Activated CD8-positive, alpha-beta T cell treated with anti-CD3 and anti-CD28 coated beads for 36 hours (primary cell): Measurements from ENCODE around the gene MYORG. TPM values are rescaled to one million over a fixed set of nuclear protein-coding genes. Genes with fewer than 3 reads are reported as not detected.
A peak's percentile ranks its signal among the peaks of the same experiment; 100 is the strongest.

Experiments
- ATAC-seq: fragments of 200-7000 bp; cut with Tn5 transposase; one replicate; pipeline ENCODE4 v1.10.0; 2021; ENCODE audit warnings: mild to moderate bottlenecking, moderate library complexity
- CTCF ChIA-PET: fragments of 350-600 bp; sonication (Branson Sonifier 250); formaldehyde crosslinking; loops from one replicate; lab custom pipeline; 2021; ENCODE audit warnings: antibody characterized with exemption; lab: Charles Lee
- POLR2A ChIA-PET: fragments of 350-600 bp; sonication (Branson Sonifier 250); formaldehyde crosslinking; loops from one replicate; lab custom pipeline; 2021; ENCODE audit warnings: antibody characterized with exemption; lab: Charles Lee
- DNase-seq: peaks from one replicate; pipeline ENCODE4 v3.0.0-alpha.2; 2020
- H3K27ac Mint-ChIP-seq: one replicate; pipeline ENCODE4 v1.8.0; 2021; ENCODE audit warnings: mild to moderate bottlenecking, mixed read lengths
- H3K27me3 Mint-ChIP-seq: one replicate; pipeline ENCODE4 v1.8.0; 2021; ENCODE audit warnings: mixed read lengths
- H3K36me3 Mint-ChIP-seq: one replicate; pipeline ENCODE4 v1.8.0; 2021; ENCODE audit warnings: low read depth, mixed read lengths
- H3K4me1 Mint-ChIP-seq: one replicate; pipeline ENCODE4 v1.8.0; 2021; ENCODE audit warnings: low read depth, mixed read lengths
- H3K4me3 Mint-ChIP-seq: one replicate; pipeline ENCODE4 v1.8.0; 2021; ENCODE audit warnings: mild to moderate bottlenecking, moderate library complexity, mixed read lengths
- H3K9me3 Mint-ChIP-seq: one replicate; pipeline ENCODE4 v1.8.0; 2021; ENCODE audit warnings: mixed read lengths
- CTCF ChIP-seq: fragments of 200-600 bp; IDR thresholded peaks from one replicate; pipeline ENCODE4 v1.8.0; 2022; ENCODE audit warnings: antibody characterized with exemption, mild to moderate bottlenecking
- intact Hi-C: fragments of 100-400 bp; cut with micrococcal nuclease; formaldehyde crosslinking; loops from one replicate; pipeline ENCODE4 v1.10.0; 2022
- total RNA-seq, 2 experiments: library from RNA; stranded (reverse); gene quantifications; one replicate each; pipeline ENCODE4 v1.2.3, GENCODE V29; 2021

The MYORG gene
- total RNA-seq: 1 to 10 TPM; 4.1 to 5.5 TPM

GRCh38 chr9:34376596-34377403 is at the start of gene MYORG:
Gene MYORG, minus strand, starts transcription at chr9:34376898. Its CDS starts 3,955 bp downstream, at chr9:34372943.
- H3K9me3 Mint-ChIP-seq: no peaks in the 10 kb centered on the region
- ATAC-seq (peak; percentile 86), DNase-seq (peak; percentile 99)
- CTCF ChIA-PET: interaction anchor here (0.6 to 9.4 kb wide), 14 partner anchors 11 to 331 kb away, joined by 3 to 117 read pairs (median 3); partner anchors contain the start of gene RPP25L
- H3K36me3 Mint-ChIP-seq: peaks cover 9% of the 10 kb centered on the region
- POLR2A ChIA-PET: interaction anchor here (0.7 to 2.5 kb wide), 5 partner anchors 41 to 328 kb away, joined by 3 to 10 read pairs (median 5); partner anchors contain the start of gene UBAP2
- TF ChIP-seq CTCF: no peak
- peaks cover 30% of the 10 kb centered on the region for H3K4me1 Mint-ChIP-seq
- H3K27me3 Mint-ChIP-seq: no peaks in the 10 kb centered on the region
- peak within 1 kb of the TSS; percentile 82 for H3K27ac Mint-ChIP-seq
- peak within 1 kb of the TSS; percentile 87 for H3K4me3 Mint-ChIP-seq
- intact Hi-C loops: loop anchor here (5.0 to 10.0 kb wide), 2 partner anchors 119 to 332 kb away; partner anchors contain the start of gene UBAP2

- no peak overlapping the region for H3K27ac Mint-ChIP-seq
- no peak overlapping the region for H3K4me3 Mint-ChIP-seq
- no peak for DNase-seq
- no peaks in the 10 kb centered on the region for H3K36me3 Mint-ChIP-seq
- no peaks in the 10 kb centered on the region for H3K4me1 Mint-ChIP-seq
- H3K27me3 Mint-ChIP-seq: no peaks in the 10 kb centered on the region
- TF ChIP-seq CTCF: no peak
- CTCF ChIA-PET: interaction anchor here (1.1 to 4.5 kb wide), 3 partner anchors 16 to 185 kb away, joined by 3 to 26 read pairs (median 4); no protein-coding TSS in a partner anchor
- no peaks in the 10 kb centered on the region for H3K9me3 Mint-ChIP-seq
- intact Hi-C loops: no loop called here
- no peak for ATAC-seq
- POLR2A ChIA-PET: no interaction called here
These were observed 43.2 kb upstream of the MYORG start for GRCh38 chr9:34419716-34420504.

- no peak for TF ChIP-seq CTCF
- CTCF ChIA-PET: interaction anchor here (1.0 to 2.6 kb wide), 2 partner anchors 174 to 186 kb away, joined by 3 to 9 read pairs; no protein-coding TSS in a partner anchor
- Mint-ChIP-seq H3K36me3 (no peaks in the 10 kb centered on the region), H3K4me1 (no peaks in the 10 kb centered on the region), H3K27me3 (no peaks in the 10 kb centered on the region), H3K27ac (no peak overlapping the region), H3K9me3 (no peaks in the 10 kb centered on the region), H3K4me3 (no peak overlapping the region)
- intact Hi-C loops: no loop called here
- ATAC-seq (no peak), DNase-seq (no peak)
- POLR2A ChIA-PET: no interaction called here
These were observed 41.0 kb upstream of the MYORG start for GRCh38 chr9:34417734-34418133.

- TF ChIP-seq CTCF: no peak
- intact Hi-C loops: no loop called here
- DNase-seq (peak; percentile 66), ATAC-seq (no peak)
- H3K4me3 Mint-ChIP-seq: no peak overlapping the region
- CTCF ChIA-PET: interaction anchor here (1.0 to 3.9 kb wide), 3 partner anchors 9 to 88 kb away, joined by 3 to 30 read pairs (median 9); no protein-coding TSS in a partner anchor
- no peaks in the 10 kb centered on the region for H3K27me3 Mint-ChIP-seq
- POLR2A ChIA-PET: interaction anchor here (0.6 kb wide), 1 partner anchor 167 kb away, joined by 3 read pairs; no protein-coding TSS in a partner anchor
- no peak overlapping the region for H3K27ac Mint-ChIP-seq
- H3K36me3 Mint-ChIP-seq: no peaks in the 10 kb centered on the region
- H3K9me3 Mint-ChIP-seq: no peaks in the 10 kb centered on the region
- no peaks in the 10 kb centered on the region for H3K4me1 Mint-ChIP-seq
These were observed 36.6 kb upstream of the MYORG start for GRCh38 chr9:34413231-34413852.
